Hematopoietic multipotent progenitor cell treated with erythropoietin and hydrocortisone succinate and interleukin-3 and kit ligand, for 4 days (in vitro differentiated cells): ENCODE results near the gene ANO8.

Experiments
- DNase-seq: peaks from one replicate; pipeline ENCODE4 v3.0.0-alpha.2; 2015

The ANO8 gene

GRCh38 chr19:17347361-17347760 is 12.7 kb upstream of the ANO8 start:
- DNase-seq: no peak

- peak; percentile 82 for DNase-seq
Observed at GRCh38 chr19:17346109-17346671, 11.5 kb upstream of the ANO8 start.

- DNase-seq: no peak
Observed at GRCh38 chr19:17341845-17342244, 7.2 kb upstream of the ANO8 start.

GRCh38 chr19:17341386-17341785 is 6.7 kb upstream of the ANO8 start:
- DNase-seq: no peak

GRCh38 chr19:17340871-17341357 is 6.3 kb upstream of the ANO8 start:
- no peak for DNase-seq

- DNase-seq: peak; percentile 72
Observed at GRCh38 chr19:17340302-17340870, 5.7 kb upstream of the ANO8 start.

- peak; percentile 53 for DNase-seq
Observed at GRCh38 chr19:17339088-17339741, 4.6 kb upstream of the ANO8 start.

GRCh38 chr19:17338433-17339078 is 3.9 kb upstream of the ANO8 start:
- DNase-seq: no peak

GRCh38 chr19:17337675-17338432 is 3.2 kb upstream of the ANO8 start:
- peak; percentile 78 for DNase-seq

- peak; percentile 100 for DNase-seq
Observed at GRCh38 chr19:17336872-17337674, 2.4 kb upstream of the ANO8 start, which contains the start of gene GTPBP3. Gene GTPBP3 (plus strand): TSS chr19:17337553. CDS start chr19:17337612, 59 bp downstream.

- no peak for DNase-seq
Observed at GRCh38 chr19:17335575-17335974, 920 bp upstream of the ANO8 start.

- DNase-seq: peak; percentile 95
Observed at GRCh38 chr19:17333611-17334413, 843 bp downstream of the ANO8 start.

GRCh38 chr19:17332677-17333581 is 1.7 kb downstream of the ANO8 start:
- peak; percentile 92 for DNase-seq

GRCh38 chr19:17332360-17332676 is 2.3 kb downstream of the ANO8 start:
- DNase-seq: no peak

- no peak for DNase-seq
Observed at GRCh38 chr19:17331045-17331558, 3.6 kb downstream of the ANO8 start.

- no peak for DNase-seq
Observed at GRCh38 chr19:17330262-17331044, 4.2 kb downstream of the ANO8 start.

GRCh38 chr19:17329366-17330261 is 5.0 kb downstream of the ANO8 start:
- DNase-seq: no peak
